Transverse colon (tissue), 4 donors: ENCODE data around the gene ZP3. TPM values are rescaled to one million over a fixed set of nuclear protein-coding genes. Genes with fewer than 3 reads are reported as not detected.

Experiments used
- DNase-seq: peaks from one replicate; pipeline ENCODE4 v3.0.0-alpha.2; 2019
- H3K27ac ChIP-seq, 4 donors: fragments of 200-600 bp; sonication (generic); 2 replicates each; pipeline ENCODE4 v1.5.1; 2016 to 2018; ENCODE audit warnings: inconsistent platforms in 4 of 4
- H3K27me3 ChIP-seq: fragments of 200-600 bp; sonication (generic); 2 replicates; pipeline ENCODE4 v1.5.1; 2017; ENCODE audit warnings: inconsistent platforms
- H3K36me3 ChIP-seq, 4 donors: fragments of 200-600 bp; sonication (generic); 2 replicates each; pipeline ENCODE4 v1.5.1; 2017 to 2019; ENCODE audit warnings: inconsistent platforms in 4 of 4
- H3K4me1 ChIP-seq, 4 donors: fragments of 200-600 bp; sonication (generic); 2 replicates each; pipeline ENCODE4 v1.5.1; 2017 to 2020; ENCODE audit warnings: inconsistent platforms in 4 of 4
- H3K4me3 ChIP-seq, 4 donors: fragments of 200-600 bp; sonication (generic); 1 replicate in 1 of 4; 2 replicates in 3 of 4; pipeline versions ENCODE4 v1.5.1 to v1.6.1; 2017 to 2019; ENCODE audit warnings: inconsistent platforms in 4 of 4
- H3K9me3 ChIP-seq, 2 donors: fragments of 200-600 bp; sonication (generic); 2 replicates each; pipeline ENCODE4 v1.5.1; 2017 to 2019; ENCODE audit warnings: inconsistent platforms in 2 of 2
- EP300 ChIP-seq: sonication (generic); formaldehyde crosslinking; IDR thresholded peaks from one replicate; pipeline ENCODE4 v1.6.1; 2017; ENCODE audit warnings: antibody characterized with exemption, low read depth
- POLR2A ChIP-seq: fragments of 450-650 bp; IDR thresholded peaks from one replicate; pipeline ENCODE4 v1.6.1; 2016; ENCODE audit warnings: antibody characterized with exemption, mild to moderate bottlenecking, moderate library complexity
- POLR2AphosphoS5 ChIP-seq, 3 donors: sonication (generic); formaldehyde crosslinking; IDR thresholded peaks; one replicate each; pipeline ENCODE4 v1.6.1; 2016; ENCODE audit warnings: antibody characterized with exemption in 3 of 3
- WGBS, 2 donors: methylation state at CpG; one replicate each; pipeline ENCODE4 v1.1.5; 2018; ENCODE audit warnings: low coverage in 1 of 2; 5-methylcytosine and 5-hydroxymethylcytosine counted together
- in situ Hi-C, 4 donors: fragments of 200-750 bp; cut with MboI; loops; one replicate each; pipeline versions ENCODE4 v1.15.0 to v1.15.1; 2017; ENCODE audit warnings: low sequenced_read_pairs in 3 of 4, low pct_ligation_motif_present in 1 of 4, low pct_unique_long_range_greater_than_20kb in 1 of 4
- intact Hi-C: fragments of 100-400 bp; cut with DNase I; formaldehyde crosslinking; loops from one replicate; pipeline ENCODE4 v1.15.1; 2023; ENCODE audit warnings: low total_unique reads
- total RNA-seq, 4 donors: library from RNA; depleted of rRNA; stranded (reverse); fragments of >200 nt; gene quantifications; one replicate each; pipeline ENCODE4 v1.1.0, GENCODE V29; 2016
- TF ChIP-seq, protein P1 (sequence below), 5 experiments: fragments of 200-600 bp in 3 of 5; fragments of 450-650 bp in 2 of 5; sonication (generic) in 3 of 5; IDR thresholded peaks; 1 replicate in 2 of 5; 2 replicates in 3 of 5; pipeline ENCODE4 v1.5.1; 2016 to 2017; ENCODE audit warnings: antibody characterized with exemption in 5 of 5, inconsistent platforms in 3 of 5, mild to moderate bottlenecking in 2 of 5, moderate library complexity in 1 of 5

Gene ZP3
- total RNA-seq, 4 donors from 2014 or later: 3.0 to 3.4 TPM; not detected in 2

GRCh38 chr7:76428149-76428823 is 3.5 kb downstream of the ZP3 start:
- H3K27me3 ChIP-seq: peaks cover 2% of the 10 kb centered on the region
- H3K4me3 ChIP-seq: no peak overlapping the region
- no peaks in the 10 kb centered on the region for H3K36me3 ChIP-seq
- DNase-seq: no peak
- H3K27ac ChIP-seq: no peak overlapping the region
- in situ Hi-C loops: no loop called here
- H3K9me3 ChIP-seq: no peaks in the 10 kb centered on the region
- intact Hi-C loops: no loop called here
- no peaks in the 10 kb centered on the region for H3K4me1 ChIP-seq
- WGBS, 2 donors: 89 to 90% methylated on average over 9 to 13 of the region's 13 CpGs
- TF ChIP-seq EP300 (no peak), POLR2AphosphoS5 (IDR thresholded peaks at IDR 0.05) (no peak), POLR2A (no peak)
- TF ChIP-seq, protein P1, sequence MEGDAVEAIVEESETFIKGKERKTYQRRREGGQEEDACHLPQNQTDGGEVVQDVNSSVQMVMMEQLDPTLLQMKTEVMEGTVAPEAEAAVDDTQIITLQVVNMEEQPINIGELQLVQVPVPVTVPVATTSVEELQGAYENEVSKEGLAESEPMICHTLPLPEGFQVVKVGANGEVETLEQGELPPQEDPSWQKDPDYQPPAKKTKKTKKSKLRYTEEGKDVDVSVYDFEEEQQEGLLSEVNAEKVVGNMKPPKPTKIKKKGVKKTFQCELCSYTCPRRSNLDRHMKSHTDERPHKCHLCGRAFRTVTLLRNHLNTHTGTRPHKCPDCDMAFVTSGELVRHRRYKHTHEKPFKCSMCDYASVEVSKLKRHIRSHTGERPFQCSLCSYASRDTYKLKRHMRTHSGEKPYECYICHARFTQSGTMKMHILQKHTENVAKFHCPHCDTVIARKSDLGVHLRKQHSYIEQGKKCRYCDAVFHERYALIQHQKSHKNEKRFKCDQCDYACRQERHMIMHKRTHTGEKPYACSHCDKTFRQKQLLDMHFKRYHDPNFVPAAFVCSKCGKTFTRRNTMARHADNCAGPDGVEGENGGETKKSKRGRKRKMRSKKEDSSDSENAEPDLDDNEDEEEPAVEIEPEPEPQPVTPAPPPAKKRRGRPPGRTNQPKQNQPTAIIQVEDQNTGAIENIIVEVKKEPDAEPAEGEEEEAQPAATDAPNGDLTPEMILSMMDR (IDR thresholded peaks at IDR 0.05): no peak

- no peak for DNase-seq
- H3K36me3 ChIP-seq: no peaks in the 10 kb centered on the region
- TF ChIP-seq, protein P1 (IDR thresholded peaks at IDR 0.05): no peak
- TF ChIP-seq POLR2AphosphoS5 (IDR thresholded peaks at IDR 0.05) (no peak), POLR2A (no peak), EP300 (no peak)
- in situ Hi-C loops: no loop called here
- no peaks in the 10 kb centered on the region for H3K9me3 ChIP-seq
- no peaks in the 10 kb centered on the region for H3K27me3 ChIP-seq
- WGBS, 2 donors: 83% methylated on average over 18 of the region's 18 CpGs; no CpG with 5 or more reads in 1 of the 2 donors
- intact Hi-C loops: no loop called here
- H3K4me1 ChIP-seq: no peaks in the 10 kb centered on the region
- no peak overlapping the region for H3K4me3 ChIP-seq
- no peak overlapping the region for H3K27ac ChIP-seq
Observed at GRCh38 chr7:76428868-76429805, 4.4 kb downstream of the ZP3 start.

DNA sequence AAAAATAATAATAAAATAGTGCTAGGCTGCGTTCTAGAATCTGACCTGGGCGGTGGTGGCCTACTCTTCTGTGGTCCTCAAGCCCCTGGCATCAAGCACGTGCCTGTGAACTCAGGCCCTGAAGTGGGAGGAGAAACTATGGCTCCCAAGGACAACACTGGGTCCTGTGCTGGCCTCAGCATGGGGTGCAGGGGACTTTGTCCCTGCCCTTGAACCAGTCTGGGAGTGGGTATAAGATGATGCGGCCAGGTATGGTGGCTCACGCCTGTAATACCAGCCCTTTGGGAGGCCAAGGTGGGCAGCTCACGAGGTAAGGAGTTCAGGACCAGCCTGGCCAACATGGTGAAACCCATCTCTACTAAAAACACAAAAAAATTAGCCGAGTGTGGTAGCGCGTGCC is 5.5 kb downstream of the ZP3 start:
- Histone ChIP-seq H3K36me3 (no peaks in the 10 kb centered on the region), H3K27ac (no peak overlapping the region), H3K4me1 (no peaks in the 10 kb centered on the region), H3K27me3 (no peaks in the 10 kb centered on the region), H3K9me3 (no peaks in the 10 kb centered on the region), H3K4me3 (no peak overlapping the region)
- DNase-seq: no peak
- TF ChIP-seq EP300 (no peak), POLR2AphosphoS5 (IDR thresholded peaks at IDR 0.05) (no peak), POLR2A (no peak)
- TF ChIP-seq, protein P1 (IDR thresholded peaks at IDR 0.05): no peak
- intact Hi-C loops (no loop called here), in situ Hi-C loops (no loop called here)
- WGBS, 2 donors: 88 to 100% methylated on average over 4 to 9 of the region's 9 CpGs

DNA sequence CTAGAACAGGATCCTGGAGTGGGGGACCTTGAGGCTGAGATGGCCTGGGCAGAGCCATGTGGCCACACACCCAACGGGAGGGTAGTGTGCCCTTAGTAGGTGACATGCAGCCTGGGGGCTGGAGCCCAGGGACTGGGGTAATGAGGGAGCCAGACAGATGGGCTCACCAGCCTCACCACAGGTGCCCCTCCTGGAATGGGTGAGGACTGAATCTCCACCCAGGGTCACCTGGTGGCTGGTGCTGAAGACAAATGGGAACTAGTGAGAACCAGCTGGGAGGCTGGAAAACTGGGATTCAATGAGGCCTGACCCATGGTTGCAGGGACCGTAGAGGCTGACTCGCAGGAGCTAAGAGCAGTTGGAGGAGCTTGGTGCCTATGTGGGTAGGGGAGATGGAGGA is 6.1 kb downstream of the ZP3 start:
- intact Hi-C loops (no loop called here), in situ Hi-C loops (no loop called here)
- no peaks in the 10 kb centered on the region for H3K36me3 ChIP-seq
- H3K27me3 ChIP-seq: no peaks in the 10 kb centered on the region
- H3K27ac ChIP-seq: no peak overlapping the region
- no peak overlapping the region for H3K4me3 ChIP-seq
- no peaks in the 10 kb centered on the region for H3K9me3 ChIP-seq
- 96% methylated on average over 3 of the region's 3 CpGs; no CpG with 5 or more reads in 1 of the 2 donors for WGBS, 2 donors
- TF ChIP-seq, protein P1 (IDR thresholded peaks at IDR 0.05): no peak
- no peak for TF ChIP-seq EP300
- TF ChIP-seq POLR2A: no peak
- TF ChIP-seq POLR2AphosphoS5 (IDR thresholded peaks at IDR 0.05): no peak
- DNase-seq: no peak
- H3K4me1 ChIP-seq: no peaks in the 10 kb centered on the region
